Kasumi-1 (cell line): Measurements from ENCODE around the gene CASP8AP2.
"Not testable (repeated sequence)": the region's sequence is repeated elsewhere in the genome, so short reads cannot be mapped to it uniquely, and the experiment has no call there.

Source experiments
- DNase-seq, 2 experiments: peaks; one replicate each; lab custom pipeline; 2025; lab: John Stamatoyannopoulos, UW

The CASP8AP2 gene

DNA sequence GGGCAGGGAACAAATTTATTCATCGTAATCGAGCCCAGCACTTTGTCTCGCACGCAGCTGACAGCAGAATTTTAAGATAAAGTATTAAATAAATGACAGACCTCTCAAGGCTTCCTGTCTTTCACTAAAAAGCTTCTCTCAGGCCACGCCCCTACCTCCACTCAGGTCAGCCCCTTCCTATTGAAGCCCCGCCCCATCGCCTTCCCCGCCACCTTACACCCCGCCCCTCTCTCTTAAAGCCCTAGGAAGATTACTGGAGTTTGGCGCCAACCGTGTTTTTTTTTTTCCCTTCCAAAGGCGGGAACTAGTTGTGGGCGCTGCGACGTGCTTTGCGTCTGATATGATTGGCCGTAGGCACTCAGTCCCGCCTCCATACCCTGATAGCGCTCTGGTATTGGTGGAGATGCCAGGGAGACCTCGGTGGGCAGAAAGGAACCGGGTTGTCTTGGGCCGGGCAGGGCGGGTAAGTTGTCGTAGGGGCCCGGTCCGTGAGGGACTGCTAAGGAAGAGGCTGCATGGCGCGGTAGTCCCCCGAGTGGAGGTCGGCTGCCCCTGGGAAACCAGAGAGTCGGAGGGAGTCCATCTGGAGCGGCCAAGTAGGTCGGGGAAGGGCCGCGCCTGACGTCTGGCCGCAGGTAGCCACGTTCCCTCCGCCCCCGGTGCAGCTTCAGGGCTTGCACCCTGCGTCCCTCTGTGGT is at the start of gene CASP8AP2:
TSS of gene CASP8AP2 (plus strand) at position 409 of the 698 bp plus-strand sequence.
- DNase-seq: peak; percentile 99

DNA sequence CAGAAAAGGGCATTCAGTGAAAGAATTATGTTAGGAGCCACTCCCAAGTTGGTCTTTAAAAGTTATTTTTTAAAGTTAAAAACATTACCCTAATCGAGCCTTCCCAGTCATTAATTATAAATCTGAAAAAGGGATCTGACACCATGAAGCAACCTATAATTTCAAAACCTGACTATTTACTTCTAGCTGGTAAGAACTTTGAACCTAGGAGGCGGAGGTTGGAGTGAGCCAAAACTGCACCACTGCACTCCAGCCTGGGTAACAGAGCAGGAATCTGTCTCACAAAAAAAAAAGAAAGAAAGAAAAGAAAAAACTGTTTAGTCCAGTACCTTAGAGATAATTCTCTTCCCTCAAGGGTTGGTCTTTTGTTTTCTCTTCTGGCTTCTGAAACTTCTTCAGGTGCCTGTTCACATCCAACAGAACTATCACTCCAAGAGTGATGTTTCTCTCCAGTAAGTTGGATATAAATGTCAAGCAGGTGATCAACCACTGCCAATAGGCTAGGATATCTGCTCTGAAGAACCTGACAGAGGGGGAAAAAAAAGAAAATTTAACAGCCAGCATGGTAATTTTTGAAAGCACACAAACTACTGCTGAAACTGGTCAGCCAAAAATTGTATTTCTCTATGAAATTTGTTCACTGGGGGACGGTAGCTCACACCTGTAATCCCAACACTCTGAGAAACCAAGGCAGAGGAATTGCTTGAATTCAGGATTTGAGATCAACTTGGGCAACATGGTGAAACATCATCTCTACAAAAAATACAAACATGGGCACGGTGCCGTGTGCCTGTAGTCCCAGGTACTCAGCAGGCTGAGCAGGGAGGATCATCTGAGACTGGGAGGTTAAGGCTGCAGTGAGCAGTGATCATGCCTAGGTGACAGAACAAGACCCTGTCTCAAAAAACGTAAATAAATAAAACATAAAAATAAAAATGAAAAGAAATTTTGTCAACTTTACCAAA is 48.3 kb upstream of the CASP8AP2 start:
- no peak for DNase-seq

DNA sequence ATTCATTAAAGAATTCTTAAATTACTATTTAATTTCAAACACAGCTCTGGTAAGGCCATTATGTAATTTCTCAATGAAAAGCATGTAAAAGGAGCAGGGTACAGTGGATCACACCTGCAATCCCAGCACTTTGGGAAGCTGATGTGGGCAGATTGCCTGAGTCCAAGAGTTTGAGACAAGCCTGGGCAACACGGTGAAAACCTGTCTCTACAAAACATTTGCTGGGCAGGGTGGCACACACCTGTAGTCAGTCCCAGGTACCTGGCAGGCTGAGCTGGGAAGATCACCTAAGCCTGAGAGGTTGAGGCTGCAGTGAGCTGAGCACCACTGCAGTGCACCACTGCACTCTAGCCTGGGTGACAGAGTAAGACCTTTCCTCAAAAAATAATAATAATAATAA is 47.5 kb upstream of the CASP8AP2 start:
- no peak for DNase-seq

DNA sequence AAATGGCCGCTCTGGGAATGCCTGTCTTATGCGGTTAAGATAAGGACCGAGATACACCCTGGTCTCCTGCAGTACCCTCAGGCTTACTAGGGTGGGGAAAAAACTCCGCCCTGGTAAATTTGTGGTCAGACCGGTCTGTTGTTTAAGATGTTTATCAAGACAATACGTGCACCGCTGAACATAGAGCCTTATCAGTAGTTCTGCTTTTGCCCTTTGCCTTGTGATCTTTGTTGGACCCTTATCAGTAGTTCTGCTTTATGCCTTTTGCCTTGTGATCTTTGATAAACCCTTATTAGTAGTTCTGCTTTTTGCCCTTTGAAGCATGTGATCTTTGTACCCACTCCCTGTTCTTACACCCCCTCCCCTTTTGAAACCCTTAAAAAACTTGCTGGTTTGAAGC is 46.4 kb upstream of the CASP8AP2 start:
- DNase-seq: peak; percentile 16 to 25

DNA sequence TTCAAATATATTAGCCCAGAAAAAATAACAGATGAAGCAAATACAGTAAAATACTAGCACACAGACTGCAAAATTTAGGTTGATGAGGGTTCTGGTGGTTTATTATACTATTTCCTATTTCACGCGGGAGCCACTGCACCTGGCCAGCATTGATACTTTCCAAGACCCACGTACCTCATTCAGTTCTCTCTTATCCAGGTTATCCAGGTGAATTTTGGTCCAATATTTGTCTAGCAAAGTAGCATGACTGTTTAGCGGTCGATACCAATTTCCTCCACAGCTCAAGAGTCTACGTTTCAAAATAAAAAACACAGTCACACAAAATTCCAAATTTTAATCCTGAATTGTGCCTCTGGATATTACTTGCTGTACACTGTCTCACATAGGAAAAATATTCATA is 44.8 kb upstream of the CASP8AP2 start:
- DNase-seq: no peak

DNA sequence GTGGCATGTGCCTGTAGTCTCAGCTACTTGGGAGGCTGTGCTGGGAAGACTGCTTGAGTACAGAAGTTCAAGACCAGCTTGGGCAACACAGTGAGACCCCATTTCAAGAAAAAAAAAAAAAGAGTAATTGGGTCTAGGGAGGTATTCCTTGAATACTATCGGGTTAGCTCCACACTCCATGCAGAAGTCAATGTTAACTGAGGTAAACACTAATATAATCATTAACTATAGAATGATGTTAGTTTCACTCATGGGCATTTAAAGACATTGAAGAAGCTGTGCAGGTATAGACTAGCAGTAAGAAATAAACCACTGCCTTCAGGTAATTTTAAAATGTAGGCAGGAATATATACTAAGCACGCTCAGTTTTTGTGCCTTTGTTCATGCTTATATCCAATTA is 42.7 kb upstream of the CASP8AP2 start:
- no peak for DNase-seq

DNA sequence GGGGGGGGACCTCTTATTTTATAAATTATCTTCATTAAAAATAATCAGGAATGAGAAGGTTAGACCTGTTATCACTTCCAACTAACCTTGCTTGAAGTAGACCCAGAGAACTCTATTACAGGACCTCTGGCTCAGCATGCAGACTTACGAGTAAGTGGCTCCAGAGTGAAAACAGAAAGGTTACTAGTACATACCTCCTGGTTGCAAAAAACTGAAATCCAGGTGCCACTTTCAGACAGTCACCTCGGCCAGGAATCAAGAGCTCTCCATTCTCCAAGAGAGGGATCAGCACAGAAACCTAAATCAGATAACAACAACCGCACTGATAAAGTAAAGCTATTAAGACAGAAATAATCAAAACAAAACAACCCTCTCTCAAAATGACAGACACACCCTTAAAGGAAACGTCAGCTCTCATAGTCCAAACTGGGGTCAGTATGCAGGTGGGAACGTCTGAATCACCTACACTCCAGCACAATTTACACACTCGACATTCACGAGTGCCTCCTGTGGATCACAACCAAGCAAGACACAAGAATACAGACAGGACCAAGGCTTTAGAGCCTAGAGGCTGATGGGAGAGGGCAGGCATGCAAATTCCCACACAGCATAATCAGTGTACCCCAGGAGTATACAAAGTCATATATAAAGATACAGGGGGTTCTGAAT is 41.9 kb upstream of the CASP8AP2 start:
- no peak for DNase-seq

DNA sequence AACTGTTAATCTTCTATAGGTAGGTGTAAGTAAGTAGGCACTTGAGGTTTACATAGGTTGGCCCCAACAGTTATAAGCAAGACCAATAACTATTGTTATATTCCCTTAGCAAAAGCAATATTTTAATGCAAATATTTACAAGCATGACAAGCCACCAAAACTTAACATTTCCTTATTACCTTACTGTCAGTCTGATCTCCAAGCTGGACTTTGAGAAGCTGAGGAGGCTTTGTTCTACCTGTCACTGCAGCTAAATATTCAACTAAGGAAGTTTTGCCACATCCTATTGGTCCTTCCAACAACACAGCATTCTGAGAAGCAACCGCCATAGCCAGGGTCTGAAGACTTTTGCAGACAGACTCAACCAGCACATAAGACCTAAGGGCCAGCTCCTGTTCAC is 39.7 kb upstream of the CASP8AP2 start:
- DNase-seq: no peak

DNA sequence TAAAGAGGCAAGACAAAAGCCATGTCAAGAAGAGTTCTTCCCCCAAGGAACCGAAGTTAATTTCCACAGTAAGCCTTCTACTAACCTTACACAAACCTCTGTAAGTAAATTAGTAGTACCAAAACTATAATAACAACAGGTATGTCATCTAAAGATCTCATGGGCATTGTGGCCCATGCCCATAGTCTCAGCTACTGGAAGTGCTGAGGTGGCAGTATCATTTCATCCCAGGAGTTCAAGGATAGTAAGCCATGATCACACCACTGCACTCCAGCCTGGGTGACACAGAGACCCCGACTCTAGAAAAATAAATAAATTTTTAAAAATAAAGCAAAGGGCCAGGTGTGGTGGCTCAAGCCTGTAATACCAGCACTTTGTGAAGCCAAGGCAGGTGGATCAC is 39.3 kb upstream of the CASP8AP2 start:
- no peak for DNase-seq

DNA sequence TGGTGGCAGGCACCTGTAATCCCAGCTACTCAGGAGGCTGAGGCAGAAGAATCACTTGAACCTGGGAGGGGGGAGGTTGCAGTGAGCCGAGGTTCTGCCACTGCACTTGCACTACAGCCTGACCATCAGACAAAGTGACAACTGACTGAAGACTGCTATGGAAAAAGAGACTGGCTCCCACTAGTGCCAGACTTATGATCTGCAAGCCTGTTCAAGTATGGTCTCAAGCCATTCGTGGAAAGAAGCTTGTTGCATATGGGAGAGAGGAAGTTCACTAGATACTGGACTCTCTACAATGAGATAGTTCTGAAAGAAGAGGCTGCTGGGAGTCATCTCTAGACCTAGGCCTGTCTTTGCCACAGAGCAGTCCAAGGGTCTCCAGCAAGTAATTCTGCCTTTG is 36.8 kb upstream of the CASP8AP2 start:
- peak; percentile 91 for DNase-seq

DNA sequence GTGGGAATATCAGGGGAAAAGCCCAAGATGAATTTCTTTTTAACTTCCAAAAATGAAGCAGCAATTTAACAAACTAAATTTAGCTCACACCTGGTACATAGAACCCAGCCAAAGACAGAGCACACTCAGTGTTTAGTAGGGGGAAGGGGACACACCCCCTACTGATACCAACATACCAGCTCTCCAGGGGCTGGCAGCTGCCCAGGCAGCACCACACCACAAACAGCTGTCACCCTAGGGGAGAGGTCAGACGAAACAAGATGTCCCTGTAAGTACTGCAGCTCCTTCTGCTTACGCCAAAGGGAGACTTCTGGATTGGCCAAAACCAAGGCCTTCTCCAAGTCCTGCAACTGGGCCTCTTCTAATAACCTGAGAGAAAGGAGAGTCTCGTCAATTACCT is 36.1 kb upstream of the CASP8AP2 start:
- no peak for DNase-seq

DNA sequence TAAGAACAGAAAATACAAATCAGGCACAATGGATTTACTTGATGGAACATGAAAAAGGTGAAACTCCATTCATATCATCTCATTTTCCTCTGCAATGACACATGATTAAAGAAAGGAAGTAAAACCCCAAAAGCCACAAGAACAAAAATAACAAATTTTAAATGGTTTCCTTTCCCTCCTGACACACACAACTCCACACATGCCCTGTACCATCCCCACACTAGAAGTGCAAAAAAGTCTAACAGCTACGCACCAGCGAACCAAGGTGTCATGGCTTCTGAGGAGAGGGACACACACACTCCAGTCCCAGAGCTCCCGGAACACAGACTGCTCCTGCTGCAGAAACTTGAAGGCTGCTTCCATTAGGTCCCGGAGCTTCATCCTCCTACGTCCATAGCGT is 35.4 kb upstream of the CASP8AP2 start:
- DNase-seq: peak; percentile 23 to 30

DNA sequence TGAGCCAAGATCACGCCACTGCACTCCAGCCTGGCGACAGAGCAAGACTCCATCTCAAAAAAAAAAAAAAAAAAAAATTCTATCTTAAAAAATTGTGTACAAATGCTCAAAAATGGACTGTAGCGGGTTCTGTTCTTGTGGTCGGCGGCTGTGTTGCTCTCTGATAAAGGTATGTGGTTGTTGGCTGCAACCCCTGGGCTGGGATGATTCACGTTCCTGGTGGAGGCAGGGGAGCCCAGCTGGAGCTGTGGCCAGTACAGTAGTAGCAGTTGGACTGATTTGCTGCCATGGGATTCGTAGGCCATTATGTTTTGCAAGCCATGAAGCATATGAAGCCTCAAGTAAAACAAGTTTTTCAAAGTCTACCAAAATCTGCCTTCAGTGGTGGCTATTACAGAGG is 32.4 kb upstream of the CASP8AP2 start:
- no peak for DNase-seq

DNA sequence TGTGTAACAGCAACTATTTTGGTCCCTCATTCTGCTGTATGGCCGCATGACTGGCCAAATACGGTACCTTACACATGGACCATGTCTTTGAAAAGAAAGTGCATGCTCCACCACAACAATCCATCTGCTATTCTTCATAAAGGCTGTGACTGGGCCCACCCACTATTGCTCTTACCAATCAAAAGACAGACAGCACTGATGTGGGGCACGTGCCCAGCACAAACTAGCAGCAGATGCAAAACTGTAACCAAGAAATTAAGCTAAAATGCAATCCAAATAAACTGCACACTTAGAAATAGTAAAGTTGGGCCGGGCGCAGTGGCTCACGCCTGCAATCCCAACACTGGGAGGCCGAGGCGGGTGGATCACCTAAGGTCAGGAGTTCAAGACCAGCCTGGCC is 30.6 kb upstream of the CASP8AP2 start:
- no peak for DNase-seq

DNA sequence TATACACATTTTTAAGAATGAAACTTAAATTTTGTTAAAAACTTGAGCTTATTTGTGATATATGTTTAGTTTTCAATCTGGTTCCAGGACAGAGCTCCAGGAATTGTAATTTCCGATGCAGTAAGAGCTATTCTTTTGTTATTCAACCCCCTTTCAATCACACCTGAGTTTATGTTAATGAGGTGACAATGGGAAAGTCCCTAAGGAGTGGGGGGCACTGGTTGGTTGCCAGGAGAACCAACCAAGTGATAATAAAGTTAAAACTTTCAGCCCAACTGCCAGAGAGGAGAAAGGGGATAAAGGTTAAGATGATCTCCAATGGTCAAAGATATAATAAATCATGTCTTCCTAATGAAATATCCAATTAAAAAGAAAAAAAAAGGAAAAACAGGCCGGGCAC is 29.9 kb upstream of the CASP8AP2 start:
- no peak for DNase-seq

DNA sequence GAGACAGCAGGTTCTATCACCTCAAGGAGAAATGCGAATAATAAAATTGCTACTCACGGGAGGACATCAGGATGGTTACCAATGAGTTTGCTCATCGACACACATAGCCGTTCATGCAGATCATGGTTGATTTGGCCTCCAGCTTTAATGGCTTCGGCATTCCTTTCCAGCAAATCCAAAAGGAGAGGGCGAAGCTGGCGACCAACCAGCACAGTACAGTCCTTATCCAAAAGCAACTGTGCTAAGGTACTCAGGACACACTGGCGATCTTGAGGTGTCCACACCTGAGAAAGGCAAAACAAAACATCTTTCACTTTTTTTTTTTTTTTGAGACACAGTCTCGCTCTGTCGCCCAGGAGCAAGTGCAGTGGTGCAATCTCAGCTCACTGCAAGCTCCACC is 26.4 kb upstream of the CASP8AP2 start:
- DNase-seq: no peak

DNA sequence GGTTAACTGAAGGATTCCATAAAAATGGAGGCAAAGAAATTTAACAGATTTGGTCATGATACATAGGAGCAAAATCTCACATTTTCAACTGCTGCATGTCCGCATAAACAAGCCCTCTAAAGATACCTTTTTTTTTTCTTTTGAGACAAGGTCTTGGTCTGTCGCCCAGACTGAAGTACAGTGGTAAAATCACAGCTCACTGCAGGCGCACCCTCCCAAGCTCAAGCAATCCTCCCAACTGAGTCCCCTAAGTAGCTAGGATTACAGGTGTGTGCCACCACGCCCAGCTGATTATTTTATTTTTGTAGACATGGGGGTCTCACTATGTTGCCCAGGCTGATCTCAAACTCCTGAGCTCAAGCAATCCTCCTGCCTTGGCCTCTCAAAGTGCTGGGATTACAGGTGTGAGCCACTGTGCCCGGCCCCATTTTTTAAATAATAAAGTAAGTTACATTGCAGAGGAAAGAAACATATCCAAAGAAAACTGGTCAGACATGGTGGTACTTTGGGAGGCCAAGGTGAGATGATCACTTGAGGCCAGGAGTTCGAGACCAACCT is 23.8 kb upstream of the CASP8AP2 start:
- no peak for DNase-seq

DNA sequence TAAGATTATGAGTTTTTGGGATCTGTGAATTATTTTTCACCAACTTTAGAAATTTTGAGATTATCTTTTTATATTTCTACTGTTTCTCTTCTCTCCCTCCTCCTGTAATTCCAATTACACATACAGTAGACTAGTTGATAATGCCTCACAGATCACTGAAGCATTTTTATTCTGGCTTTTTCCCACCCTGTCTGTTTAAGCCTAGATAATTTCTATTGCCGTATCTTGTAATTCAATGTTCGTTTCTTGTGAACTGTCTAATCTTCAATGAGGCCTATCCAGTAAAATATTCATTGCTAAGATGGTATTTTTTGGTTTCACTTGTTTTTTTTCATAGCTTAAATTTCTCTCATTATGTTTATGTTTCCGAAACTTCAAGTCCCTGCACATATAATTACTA is 22.1 kb upstream of the CASP8AP2 start:
- no peak for DNase-seq

DNA sequence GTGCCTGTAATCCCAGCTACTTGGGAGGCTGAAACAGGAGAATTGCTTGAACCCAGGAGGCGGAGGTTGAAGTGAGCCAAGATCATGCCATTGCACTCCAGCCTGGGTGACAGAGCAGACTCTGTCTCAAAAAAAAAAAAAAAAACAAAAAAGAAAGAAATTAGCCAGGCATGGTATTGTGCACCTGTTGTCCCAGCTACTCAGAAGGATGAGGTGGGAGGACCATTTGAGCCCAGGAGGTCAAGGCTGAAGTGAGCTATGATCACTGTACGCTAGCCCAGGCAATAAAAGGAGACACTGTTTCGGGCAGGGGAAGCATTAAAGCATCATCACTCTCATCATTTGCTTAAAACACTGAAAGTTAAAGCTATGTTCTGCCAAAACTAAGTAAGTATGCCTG is 16.3 kb upstream of the CASP8AP2 start:
- not testable (repeated sequence) for DNase-seq

DNA sequence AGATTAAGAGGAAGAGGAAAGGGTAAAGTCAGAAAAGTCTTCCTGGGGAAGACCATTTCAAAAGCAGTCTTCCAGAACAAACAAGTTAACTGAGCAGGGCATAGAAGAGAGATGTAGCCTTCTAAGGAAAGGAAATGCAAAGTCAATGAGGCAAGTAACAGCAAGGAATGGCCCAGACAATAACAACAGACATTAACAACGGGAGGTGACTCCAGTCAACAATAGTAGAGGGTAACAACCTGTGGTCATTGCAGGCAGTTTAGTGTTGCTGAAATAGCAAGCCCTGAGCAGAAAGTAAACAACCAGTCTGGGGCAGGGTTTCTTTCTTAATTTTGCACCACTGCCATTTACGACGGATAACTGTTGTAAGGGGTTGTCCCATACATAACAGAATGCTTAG is 12.2 kb upstream of the CASP8AP2 start:
- DNase-seq: no peak

DNA sequence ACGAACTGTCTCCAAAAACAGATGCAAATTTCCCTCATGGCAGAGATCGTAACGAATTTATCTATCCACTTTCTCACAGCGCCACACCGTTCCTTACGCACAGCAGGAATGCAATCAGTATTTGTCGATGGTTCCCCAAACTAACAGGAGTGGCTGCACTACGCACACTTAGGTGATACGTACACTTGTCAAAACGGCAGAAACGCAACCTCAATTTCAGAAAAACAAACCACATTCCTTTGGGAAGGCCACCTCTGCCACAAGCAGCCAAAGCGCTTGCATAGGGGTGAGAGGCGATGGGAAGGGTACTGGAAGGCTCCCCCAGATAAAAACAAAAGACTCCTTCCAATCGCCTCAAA is 10.7 kb upstream of the CASP8AP2 start:
- peak; percentile 58 to 77 for DNase-seq

DNA sequence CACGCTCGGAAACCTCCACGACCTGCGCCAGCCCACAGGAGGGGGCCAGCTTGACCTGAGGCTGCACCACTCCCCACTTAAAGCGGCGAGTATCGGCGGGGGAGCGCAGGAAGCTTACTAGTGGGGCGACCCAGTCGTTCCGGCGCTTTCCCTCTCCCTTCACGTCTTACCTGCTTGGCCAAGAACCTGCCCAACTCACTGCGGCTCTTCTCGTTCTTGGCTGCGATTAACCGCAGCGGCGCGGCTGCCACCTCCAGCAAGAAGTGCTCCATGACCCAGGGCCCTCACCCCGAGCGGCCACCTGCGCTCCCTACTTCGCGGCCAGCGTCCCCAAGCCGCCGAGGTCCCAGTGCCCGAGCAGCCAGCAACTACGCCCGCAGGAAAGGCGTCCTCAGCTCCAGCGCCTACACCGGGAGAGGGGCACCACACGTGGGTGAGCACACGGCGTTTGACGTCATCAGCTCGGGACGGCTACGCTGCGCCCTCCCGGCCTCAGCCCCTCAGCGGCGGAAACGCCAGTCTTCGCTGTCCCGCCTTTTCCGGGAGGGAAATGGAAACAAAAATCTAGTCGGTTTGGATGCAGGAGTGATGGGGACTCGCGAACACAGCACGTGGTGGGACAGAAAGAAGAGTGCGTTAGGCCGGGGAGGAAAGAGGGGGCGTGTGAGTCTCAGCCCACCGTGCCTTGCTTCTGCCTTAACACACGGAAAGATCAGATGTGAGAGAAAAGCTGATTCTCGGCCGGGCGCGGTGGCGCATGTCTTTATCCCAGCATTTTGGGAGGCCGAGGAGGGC is 10.1 kb upstream of the CASP8AP2 start, which contains the start of gene MDN1:
TSS of gene MDN1 (minus strand) at position 459 of the 795 bp plus-strand sequence. CDS start at position 272, 187 bp downstream.
- DNase-seq: peak; percentile 89 to 95
